ENCODE results near the gene ZNF554. TPM values are rescaled to one million over a fixed set of nuclear protein-coding genes. Genes with fewer than 3 reads are reported as not detected.
"Not testable (repeated sequence)": the region's sequence is repeated elsewhere in the genome, so short reads cannot be mapped to it uniquely, and the experiment has no call there.

The ZNF554 gene
- polyA plus RNA-seq, 4 donors: 8.1 to 11.1 (median 9.4) TPM

- no peak for DNase-seq (ENCODE audit: low read depth in 4 of 4, low spot score in 2 of 4)
Measured at GRCh38 chr19:2790557-2791271, 29.0 kb upstream of the ZNF554 start.

DNA sequence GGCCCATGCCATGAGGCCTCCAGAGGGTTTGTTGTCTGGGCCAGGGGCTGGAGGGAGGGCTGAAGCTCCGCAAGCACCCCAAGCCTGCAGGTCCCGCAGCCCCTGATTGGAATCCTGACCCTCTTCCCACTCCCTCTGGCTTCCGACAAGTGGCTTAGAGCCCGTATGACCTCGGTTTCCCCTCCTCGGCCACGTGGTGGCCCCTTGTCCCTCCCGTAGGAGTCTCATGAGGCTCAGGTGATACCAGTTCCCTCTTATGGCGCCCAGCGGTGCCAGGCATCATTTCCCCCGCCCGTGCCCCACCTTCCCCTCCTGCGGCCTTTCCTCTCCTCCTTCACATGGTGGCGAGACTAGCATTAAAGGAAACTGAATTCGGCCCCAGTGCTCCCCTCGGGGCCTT, 28.2 kb upstream of the ZNF554 start:
- DNase-seq (ENCODE audit: low read depth in 4 of 4, low spot score in 2 of 4): no peak

GRCh38 chr19:2791876-2792275, 27.8 kb upstream of the ZNF554 start:
- no peak for DNase-seq (ENCODE audit: low read depth in 4 of 4, low spot score in 2 of 4)

DNA sequence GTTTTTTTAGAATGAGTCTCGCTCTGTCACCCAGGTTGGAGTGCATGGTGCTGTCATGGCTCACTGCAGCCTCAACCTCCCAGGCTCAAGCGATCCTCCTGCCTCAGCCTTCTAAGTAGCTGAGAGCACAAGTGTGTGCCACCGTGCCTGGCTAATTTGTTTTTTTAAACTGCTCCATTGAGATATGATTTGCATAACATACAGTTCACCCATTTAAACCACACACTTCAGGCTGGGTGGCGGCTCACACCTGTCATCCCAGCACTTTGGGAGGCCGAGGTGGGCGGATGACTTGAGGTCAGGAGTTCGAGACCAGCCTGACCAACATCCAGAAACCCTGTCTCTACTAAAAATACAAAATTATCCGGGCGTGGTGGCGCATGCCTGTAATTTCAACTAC, 27.0 kb upstream of the ZNF554 start:
- DNase-seq (ENCODE audit: low read depth in 4 of 4, low spot score in 2 of 4): not testable (repeated sequence)

GRCh38 chr19:2793126-2793525, 26.5 kb upstream of the ZNF554 start:
- DNase-seq (ENCODE audit: low read depth in 4 of 4, low spot score in 2 of 4): no peak

GRCh38 chr19:2793577-2793976, 26.1 kb upstream of the ZNF554 start:
- DNase-seq (ENCODE audit: low read depth in 4 of 4, low spot score in 2 of 4): no peak

DNA sequence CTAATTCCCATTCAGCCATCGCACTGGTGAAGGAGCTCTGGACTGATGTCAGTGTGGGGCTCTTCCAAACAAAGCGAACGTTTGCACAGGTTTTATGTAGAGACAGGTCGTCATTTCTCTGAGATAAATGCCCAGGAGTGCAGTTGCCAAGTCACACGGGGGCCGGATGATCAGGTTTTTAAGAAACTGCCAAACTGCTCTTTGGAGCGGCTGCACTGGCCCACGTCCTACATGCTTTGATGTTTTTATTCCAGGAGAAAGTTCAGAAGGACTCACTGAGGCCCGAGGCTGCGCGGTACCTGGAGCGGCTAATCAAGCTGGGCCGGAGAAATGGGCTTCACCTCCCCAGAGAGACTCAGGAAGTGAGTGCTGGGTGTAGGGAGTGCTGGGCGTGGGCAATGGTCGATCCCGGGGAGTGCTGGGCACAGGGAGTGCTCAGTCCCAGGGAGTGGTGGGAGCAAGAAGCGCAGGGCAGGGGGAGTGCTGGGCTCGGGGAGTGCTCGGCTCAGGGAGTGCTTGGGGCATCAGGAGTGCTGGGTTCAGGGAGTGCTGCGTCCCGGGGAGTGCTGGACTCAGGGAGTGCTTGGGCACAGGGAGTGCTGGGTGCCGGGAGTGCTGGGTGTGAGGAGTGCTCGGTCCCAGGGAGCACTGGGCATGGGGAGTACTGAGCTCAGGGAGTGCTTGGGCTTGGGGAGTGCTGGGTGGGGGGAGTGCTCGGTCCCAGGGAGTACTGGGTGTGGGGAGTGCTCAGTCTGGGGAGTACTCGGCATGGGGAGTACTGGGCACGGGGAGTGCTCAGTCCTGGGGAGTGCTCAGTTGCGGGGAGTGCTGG, 23.6 kb upstream of the ZNF554 start:
- no peak for DNase-seq (ENCODE audit: low read depth in 4 of 4, low spot score in 2 of 4)

DNA sequence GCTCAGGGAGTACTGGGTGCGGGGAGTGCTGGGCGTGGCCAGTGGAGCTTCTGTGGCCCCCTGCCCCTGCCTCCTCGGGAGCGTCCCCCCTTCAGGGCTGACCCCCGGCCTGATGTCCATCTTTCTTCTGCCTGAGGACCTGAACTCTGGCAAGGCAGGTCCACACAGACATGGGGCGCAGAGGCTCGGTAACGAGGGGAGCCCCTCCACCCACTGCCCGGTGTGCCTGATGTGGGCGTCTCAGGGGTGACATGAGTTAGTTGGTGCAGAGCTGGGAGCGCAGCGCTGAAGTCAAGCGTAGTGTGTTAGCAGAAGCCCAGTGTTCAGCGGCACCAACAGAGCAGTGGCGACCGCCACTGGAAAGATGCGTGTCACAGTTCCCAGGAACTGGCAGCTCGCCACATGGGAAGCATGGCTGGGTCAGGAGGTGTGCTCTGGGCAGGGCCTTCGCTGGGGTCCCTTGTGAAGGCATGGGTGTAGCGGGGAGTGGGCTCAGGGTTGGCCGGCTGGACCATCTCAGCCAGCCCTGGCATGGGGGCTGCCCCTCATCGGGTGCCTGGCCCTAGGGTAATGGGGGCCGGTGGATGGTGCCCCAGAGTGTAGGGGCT, 22.9 kb upstream of the ZNF554 start:
- no peak for DNase-seq (ENCODE audit: low read depth in 4 of 4, low spot score in 2 of 4)

DNA sequence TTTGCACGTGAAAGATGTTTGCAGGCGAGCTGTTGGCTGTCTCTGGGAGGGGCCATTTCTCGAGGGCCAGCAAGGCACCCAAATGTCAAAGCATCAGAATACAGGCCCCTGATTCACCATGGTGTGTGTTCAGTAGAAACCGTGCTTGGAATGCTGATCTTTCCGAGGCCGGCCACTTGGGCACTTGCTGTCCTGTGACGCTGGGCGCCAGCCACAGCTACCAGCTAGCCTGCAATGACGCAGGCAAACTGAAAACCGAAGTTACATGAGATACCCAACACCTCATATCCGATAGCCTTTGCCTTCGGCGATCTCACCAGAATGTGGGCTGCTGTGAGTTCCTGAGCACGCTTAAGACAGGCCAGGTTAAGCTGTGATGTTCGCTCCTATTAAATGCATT, 22.4 kb upstream of the ZNF554 start:
- no peak for DNase-seq (ENCODE audit: low read depth in 4 of 4, low spot score in 2 of 4)

GRCh38 chr19:2798158-2798685, 21.4 kb upstream of the ZNF554 start:
- no peak for DNase-seq (ENCODE audit: low read depth in 4 of 4, low spot score in 2 of 4)

- DNase-seq (ENCODE audit: low read depth in 4 of 4, low spot score in 2 of 4): no peak
Measured at GRCh38 chr19:2798733-2799132, 20.9 kb upstream of the ZNF554 start.

DNA sequence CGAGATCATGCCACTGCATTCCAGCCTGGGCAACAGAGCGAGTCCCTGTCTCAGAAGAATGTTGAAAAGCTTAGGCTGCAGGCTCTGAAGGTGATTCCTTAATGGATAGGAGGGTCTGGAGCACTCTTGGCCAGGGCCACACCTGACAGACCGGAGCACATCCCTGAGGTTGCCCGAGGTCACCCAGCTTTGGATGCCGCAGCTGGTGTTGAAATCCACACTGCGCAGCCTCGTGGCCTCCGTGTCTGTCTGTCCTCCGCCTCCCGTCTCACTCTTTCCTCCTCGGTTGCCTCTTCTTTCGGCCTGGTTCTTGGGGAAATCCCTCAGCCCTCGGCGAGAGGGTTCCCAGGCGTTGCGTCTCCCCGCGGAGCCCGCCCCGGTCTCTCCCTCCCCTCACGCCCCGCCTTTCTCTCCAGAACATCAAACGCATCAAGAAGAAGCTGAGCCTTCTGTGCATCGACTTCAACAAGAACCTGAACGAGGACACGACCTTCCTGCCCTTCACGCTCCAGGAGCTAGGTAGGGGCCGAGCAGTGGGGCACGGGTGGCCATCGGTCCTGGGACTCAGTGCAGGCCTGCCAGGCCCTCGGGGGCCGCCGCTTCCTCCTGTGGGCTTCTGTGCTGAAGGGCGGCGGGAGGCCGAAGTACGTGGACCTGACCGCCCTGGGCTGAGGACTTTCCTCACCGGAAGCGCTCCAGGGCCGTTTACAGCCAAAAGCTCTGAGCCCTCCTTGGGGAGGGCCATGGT, 20.2 kb upstream of the ZNF554 start:
- DNase-seq (ENCODE audit: low read depth in 4 of 4, low spot score in 2 of 4): no peak

GRCh38 chr19:2800506-2800905, 19.2 kb upstream of the ZNF554 start:
- DNase-seq (ENCODE audit: low read depth in 4 of 4, low spot score in 2 of 4): no peak

- DNase-seq (ENCODE audit: low read depth in 4 of 4, low spot score in 2 of 4): no peak
Measured at GRCh38 chr19:2802826-2803225, 16.8 kb upstream of the ZNF554 start.

DNA sequence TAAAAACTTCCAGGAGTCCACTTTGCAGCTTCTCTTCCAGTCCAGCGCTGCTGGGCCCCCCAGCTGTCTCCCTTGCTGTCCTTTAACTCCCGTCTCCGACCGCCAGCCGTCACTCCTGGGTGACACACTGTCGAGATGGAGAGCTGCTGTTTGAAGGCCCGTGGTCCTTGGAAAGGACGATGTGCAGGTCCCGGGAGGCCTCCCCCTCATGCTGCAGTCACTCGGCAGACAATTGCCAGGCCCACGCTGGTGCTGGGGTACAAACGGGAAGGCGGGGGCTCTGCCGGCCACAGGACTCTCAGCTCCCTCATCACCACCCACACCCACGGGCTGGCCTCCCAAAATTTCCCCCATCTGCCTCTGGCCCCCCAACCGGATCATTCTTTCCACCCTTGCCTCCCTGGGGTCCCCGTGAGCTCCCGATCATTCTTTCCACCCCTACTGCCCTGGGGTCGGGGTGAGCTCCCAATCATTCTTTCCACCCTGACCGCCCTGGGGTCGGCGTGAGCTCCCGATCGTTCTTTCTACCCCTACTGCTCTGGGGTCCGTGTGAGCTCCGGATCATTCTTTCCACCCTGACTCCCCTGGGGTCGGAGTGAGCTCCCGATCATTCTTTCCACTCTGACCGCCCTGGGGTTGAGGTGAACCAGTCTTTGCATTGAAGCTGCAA, 16.0 kb upstream of the ZNF554 start:
- no peak for DNase-seq (ENCODE audit: low read depth in 4 of 4, low spot score in 2 of 4)

GRCh38 chr19:2804156-2805004, 15.3 kb upstream of the ZNF554 start:
- no peak for DNase-seq (ENCODE audit: low read depth in 4 of 4, low spot score in 2 of 4)

- no peak for DNase-seq (ENCODE audit: low read depth in 4 of 4, low spot score in 2 of 4)
Measured at GRCh38 chr19:2805261-2805900, 14.3 kb upstream of the ZNF554 start.

GRCh38 chr19:2805991-2806649, 13.5 kb upstream of the ZNF554 start:
- no peak for DNase-seq (ENCODE audit: low read depth in 4 of 4, low spot score in 2 of 4)
